ENCODE results near the gene ITGAD.

DNA sequence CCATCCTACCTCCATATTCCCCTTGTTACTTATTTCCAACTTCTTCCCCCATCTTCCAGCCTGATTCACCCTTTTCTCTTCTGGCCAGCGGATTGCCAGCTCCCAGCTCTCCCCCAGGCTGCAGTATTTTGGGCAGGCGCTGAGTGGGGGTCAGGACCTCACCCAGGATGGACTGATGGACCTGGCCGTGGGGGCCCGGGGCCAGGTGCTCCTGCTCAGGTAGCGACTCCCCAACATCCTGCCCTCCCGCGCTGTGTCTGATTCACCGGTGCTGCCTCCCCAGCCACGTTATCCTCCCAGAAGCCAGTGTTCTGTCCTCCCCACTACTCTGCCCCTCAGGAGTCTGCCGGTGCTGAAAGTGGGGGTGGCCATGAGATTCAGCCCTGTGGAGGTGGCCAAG is 19.6 kb downstream of the ITGAD start:
- TF ChIP-seq EZH2 (optimal IDR thresholded peaks at IDR 0.05; ENCODE audit: low read depth, low read length): no peak
- TF ChIP-seq, protein P1, sequence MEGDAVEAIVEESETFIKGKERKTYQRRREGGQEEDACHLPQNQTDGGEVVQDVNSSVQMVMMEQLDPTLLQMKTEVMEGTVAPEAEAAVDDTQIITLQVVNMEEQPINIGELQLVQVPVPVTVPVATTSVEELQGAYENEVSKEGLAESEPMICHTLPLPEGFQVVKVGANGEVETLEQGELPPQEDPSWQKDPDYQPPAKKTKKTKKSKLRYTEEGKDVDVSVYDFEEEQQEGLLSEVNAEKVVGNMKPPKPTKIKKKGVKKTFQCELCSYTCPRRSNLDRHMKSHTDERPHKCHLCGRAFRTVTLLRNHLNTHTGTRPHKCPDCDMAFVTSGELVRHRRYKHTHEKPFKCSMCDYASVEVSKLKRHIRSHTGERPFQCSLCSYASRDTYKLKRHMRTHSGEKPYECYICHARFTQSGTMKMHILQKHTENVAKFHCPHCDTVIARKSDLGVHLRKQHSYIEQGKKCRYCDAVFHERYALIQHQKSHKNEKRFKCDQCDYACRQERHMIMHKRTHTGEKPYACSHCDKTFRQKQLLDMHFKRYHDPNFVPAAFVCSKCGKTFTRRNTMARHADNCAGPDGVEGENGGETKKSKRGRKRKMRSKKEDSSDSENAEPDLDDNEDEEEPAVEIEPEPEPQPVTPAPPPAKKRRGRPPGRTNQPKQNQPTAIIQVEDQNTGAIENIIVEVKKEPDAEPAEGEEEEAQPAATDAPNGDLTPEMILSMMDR (IDR thresholded peaks at IDR 0.05; ENCODE audit: low read length): no peak
